ENCODE measurements around the gene RHOH. TPM values are rescaled to one million over a fixed set of nuclear protein-coding genes. Genes with fewer than 3 reads are reported as not detected.

The RHOH gene
- total RNA-seq, 1 donor from 2014 or later = 3.2 TPM

DNA sequence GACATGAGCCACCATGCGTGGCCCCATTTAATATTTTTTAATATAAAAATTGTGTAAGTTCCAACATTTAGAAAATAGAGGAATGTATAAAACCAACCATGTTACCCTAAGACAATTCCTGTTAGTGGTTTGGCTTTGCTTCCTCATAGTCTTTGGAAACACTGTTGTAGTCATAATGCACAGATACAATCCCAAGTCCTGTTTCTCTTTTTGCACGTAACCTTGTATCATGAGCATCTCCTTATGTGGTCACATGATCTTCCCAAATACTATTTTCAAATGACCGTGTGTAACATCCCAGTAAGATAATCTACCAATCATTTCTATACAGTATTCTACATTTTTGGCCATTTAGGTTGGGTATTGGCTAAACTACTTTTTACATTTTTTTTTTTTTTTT lies 13.9 kb upstream of the RHOH start:
- Mint-ChIP-seq H3K36me3 (ENCODE audit: low read depth) (no peaks in the 10 kb centered on the region), H3K27ac (ENCODE audit: unreplicated experiment) (no peak overlapping the region), H3K9me3 (no peaks in the 10 kb centered on the region), H3K4me3 (no peak overlapping the region), H3K4me1 (peaks cover 9% of the 10 kb centered on the region), H3K27me3 (ENCODE audit: low read depth) (no peaks in the 10 kb centered on the region)
- TF ChIP-seq, protein P1, sequence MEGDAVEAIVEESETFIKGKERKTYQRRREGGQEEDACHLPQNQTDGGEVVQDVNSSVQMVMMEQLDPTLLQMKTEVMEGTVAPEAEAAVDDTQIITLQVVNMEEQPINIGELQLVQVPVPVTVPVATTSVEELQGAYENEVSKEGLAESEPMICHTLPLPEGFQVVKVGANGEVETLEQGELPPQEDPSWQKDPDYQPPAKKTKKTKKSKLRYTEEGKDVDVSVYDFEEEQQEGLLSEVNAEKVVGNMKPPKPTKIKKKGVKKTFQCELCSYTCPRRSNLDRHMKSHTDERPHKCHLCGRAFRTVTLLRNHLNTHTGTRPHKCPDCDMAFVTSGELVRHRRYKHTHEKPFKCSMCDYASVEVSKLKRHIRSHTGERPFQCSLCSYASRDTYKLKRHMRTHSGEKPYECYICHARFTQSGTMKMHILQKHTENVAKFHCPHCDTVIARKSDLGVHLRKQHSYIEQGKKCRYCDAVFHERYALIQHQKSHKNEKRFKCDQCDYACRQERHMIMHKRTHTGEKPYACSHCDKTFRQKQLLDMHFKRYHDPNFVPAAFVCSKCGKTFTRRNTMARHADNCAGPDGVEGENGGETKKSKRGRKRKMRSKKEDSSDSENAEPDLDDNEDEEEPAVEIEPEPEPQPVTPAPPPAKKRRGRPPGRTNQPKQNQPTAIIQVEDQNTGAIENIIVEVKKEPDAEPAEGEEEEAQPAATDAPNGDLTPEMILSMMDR (conservative IDR thresholded peaks at IDR 0.05) = no peak
- DNase-seq (ENCODE audit: low read depth, low spot score) = no peak

DNA sequence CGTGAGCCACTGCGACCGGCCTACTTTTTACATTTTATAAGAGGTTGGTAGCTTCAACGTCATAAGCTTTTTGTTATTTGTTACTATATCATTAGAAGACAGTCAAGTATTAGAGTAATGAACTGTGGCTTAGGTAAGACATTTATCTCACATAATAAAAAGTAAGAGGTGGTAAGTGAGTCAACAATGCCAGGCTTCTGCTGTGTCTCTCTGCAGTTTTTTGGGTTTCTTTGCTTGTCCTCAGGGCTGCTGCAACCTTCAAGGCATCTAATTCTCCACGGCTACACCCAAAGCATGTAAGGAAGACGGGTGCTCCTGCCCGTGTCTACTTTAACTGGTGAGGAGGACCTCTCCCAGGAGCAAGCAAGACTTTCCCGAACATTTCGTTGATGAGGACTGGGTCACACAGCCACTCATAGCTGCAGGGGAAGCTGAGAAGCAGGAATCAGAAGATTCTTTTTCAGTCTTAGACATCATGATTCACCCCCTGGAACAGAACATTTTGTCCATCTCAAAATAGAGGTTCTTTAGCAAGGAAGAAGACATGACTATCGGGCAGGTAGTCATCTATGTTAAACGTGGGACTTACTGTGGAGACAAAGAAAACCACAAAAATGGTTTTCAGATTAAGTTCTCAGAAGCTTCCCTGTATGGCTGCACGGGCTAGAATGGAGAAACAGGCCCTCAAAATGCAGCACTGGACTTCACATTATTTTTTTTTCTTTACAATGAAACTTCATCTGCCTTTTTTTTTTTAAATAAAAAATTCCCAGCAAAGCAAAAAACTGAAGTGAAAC lies 13.0 kb upstream of the RHOH start:
- H3K4me3 Mint-ChIP-seq = no peak overlapping the region
- H3K36me3 Mint-ChIP-seq (ENCODE audit: low read depth) = no peaks in the 10 kb centered on the region
- peaks cover 4% of the 10 kb centered on the region for H3K4me1 Mint-ChIP-seq
- H3K27me3 Mint-ChIP-seq (ENCODE audit: low read depth) = no peaks in the 10 kb centered on the region
- H3K27ac Mint-ChIP-seq (ENCODE audit: unreplicated experiment) = no peak overlapping the region
- DNase-seq (ENCODE audit: low read depth, low spot score) = no peak
- H3K9me3 Mint-ChIP-seq = no peaks in the 10 kb centered on the region
- TF ChIP-seq, protein P1 (conservative IDR thresholded peaks at IDR 0.05) = no peak

DNA sequence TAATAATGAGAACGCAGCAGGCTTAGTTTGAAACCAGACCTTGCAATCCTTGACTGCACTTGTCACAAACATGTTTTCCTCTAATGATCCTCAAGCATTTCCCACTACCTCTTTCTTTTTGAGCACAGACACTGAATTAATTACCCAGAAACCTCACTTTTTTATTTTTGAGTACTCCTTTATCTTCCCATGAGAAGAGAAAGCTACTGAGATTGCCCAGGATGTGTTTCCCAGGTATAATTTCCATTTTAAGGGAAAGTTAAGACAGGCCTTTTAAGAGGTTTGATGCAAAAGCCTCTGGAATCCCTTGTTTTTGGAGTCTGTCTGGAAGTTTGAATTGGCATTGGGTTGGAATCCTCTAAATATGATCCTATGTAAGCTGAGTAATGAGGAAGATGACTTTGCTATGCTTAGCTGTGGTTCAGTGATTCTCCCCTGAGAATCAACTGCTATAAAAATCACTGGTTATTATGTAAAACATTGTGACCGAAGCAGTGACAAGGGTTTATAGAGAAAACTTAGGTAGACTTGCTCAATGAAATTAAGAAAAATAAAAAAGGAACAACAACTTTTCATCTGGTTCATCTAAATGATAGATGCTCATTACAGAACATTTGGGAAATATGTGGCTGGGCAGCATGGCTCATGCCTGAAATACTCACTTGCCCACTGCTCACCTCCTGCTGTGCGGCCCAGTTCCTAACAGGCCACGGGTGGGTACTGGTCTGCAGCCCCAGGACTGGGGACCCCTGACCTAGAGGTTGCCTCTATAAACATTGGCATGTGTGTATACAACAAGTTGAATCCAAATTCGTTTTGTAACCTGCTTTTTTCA lies 10.8 kb upstream of the RHOH start:
- Mint-ChIP-seq H3K4me3 (no peak overlapping the region), H3K9me3 (no peaks in the 10 kb centered on the region), H3K27ac (ENCODE audit: unreplicated experiment) (no peak overlapping the region), H3K36me3 (ENCODE audit: low read depth) (no peaks in the 10 kb centered on the region), H3K4me1 (peaks cover 4% of the 10 kb centered on the region), H3K27me3 (ENCODE audit: low read depth) (no peaks in the 10 kb centered on the region)
- DNase-seq (ENCODE audit: low read depth, low spot score) = no peak
- TF ChIP-seq, protein P1 (conservative IDR thresholded peaks at IDR 0.05) = no peak

DNA sequence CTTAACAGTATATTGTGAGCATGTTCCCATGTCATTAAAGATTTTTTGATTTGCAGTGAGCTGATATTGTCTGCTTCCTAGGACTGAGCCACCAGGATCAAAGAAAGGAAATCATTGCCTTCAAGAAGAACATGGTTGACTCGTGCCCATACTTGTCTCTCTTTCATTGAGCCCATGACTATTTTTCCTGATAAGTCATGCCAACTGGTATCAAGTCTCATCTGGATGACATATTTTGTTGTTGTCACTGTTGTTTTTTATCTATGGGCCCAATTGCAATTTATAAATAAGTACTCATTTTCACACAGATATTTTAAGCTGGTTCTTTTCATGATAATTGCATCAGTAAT lies 10.2 kb upstream of the RHOH start:
- H3K4me1 Mint-ChIP-seq = peaks cover 4% of the 10 kb centered on the region
- no peaks in the 10 kb centered on the region for H3K27me3 Mint-ChIP-seq (ENCODE audit: low read depth)
- no peak for DNase-seq (ENCODE audit: low read depth, low spot score)
- H3K27ac Mint-ChIP-seq (ENCODE audit: unreplicated experiment) = no peak overlapping the region
- H3K36me3 Mint-ChIP-seq (ENCODE audit: low read depth) = no peaks in the 10 kb centered on the region
- TF ChIP-seq, protein P1 (conservative IDR thresholded peaks at IDR 0.05) = no peak
- H3K9me3 Mint-ChIP-seq = no peaks in the 10 kb centered on the region
- no peak overlapping the region for H3K4me3 Mint-ChIP-seq

DNA sequence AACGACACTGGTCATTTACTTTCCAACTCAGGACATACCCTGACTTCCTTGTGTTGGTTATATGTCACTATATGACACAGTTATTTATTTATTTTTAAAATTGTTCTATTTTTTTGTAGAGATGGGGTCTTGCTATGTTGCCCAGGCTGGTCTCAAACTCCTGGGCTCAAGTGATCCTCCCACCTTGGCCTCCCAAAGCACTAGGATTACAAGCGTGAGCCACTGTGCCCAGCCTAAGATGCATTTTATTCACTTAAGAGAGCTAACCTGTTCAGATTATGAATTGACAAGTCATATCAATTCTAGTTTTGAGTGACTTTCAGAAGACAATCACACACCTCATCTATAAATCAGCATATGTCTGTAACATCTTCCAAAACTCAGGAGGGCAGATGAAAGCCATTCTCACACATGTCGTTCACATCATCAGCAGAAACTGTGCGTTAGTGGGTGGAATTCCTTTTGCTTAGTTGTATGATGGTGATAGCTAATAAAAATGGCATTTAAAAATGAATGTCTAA lies 9.4 kb upstream of the RHOH start:
- Mint-ChIP-seq H3K27ac (ENCODE audit: unreplicated experiment) (no peak overlapping the region), H3K4me3 (no peak overlapping the region), H3K27me3 (ENCODE audit: low read depth) (no peaks in the 10 kb centered on the region)

More for the DNA sequence above, 9.4 kb upstream of the RHOH start:
- peaks cover 6% of the 10 kb centered on the region for H3K4me1 Mint-ChIP-seq
- no peaks in the 10 kb centered on the region for H3K9me3 Mint-ChIP-seq
- no peak for DNase-seq (ENCODE audit: low read depth, low spot score)
- TF ChIP-seq, protein P1 (conservative IDR thresholded peaks at IDR 0.05) = no peak
- no peaks in the 10 kb centered on the region for H3K36me3 Mint-ChIP-seq (ENCODE audit: low read depth)
